ENCODE measurements around the gene WT1.

The WT1 gene

GRCh38 chr11:32438346-32438865, 3.1 kb upstream of the WT1 start:
- H3K36me3 ChIP-seq (ENCODE audit: insufficient read depth, low read length), result no peaks in the 10 kb centered on the region
- no peaks in the 10 kb centered on the region for H3F3A ChIP-seq (ENCODE audit: insufficient read depth, low read length)
- H3K9me2 ChIP-seq (ENCODE audit: low read depth, low read length), result no peaks in the 10 kb centered on the region
- H3K27me3 ChIP-seq (ENCODE audit: insufficient read depth, low read length), result no peaks in the 10 kb centered on the region
- H3K4me3 ChIP-seq (ENCODE audit: low read depth, low read length, poor library complexity, severe bottlenecking), result no peak overlapping the region
- no peak overlapping the region for H2AFZ ChIP-seq (ENCODE audit: low read length)
- no peaks in the 10 kb centered on the region for H4K20me1 ChIP-seq (ENCODE audit: insufficient read depth, low read length)
- no peaks in the 10 kb centered on the region for H3K4me1 ChIP-seq (ENCODE audit: insufficient read depth, low read length, severe bottlenecking)
- TF ChIP-seq EZH2 (IDR thresholded peaks at IDR 0.05; ENCODE audit: borderline replicate concordance, low read length) (no peak), CTCF (IDR thresholded peaks at IDR 0.05; ENCODE audit: low read length) (no peak)
- H3K9me3 ChIP-seq (ENCODE audit: low read length), result no peaks in the 10 kb centered on the region
- no peaks in the 10 kb centered on the region for H3K79me2 ChIP-seq (ENCODE audit: insufficient read depth, low read length)
- H3K4me2 ChIP-seq (ENCODE audit: low read length), result no peak overlapping the region
- no peak overlapping the region for H3K27ac ChIP-seq (ENCODE audit: low read depth, low read length, poor library complexity, severe bottlenecking)
- no peak overlapping the region for H3K9ac ChIP-seq (ENCODE audit: low read length)

- Histone ChIP-seq H3K79me2 (ENCODE audit: insufficient read depth, low read length) (no peaks in the 10 kb centered on the region), H3K27ac (ENCODE audit: low read depth, low read length, poor library complexity, severe bottlenecking) (no peak overlapping the region), H3K4me3 (ENCODE audit: low read depth, low read length, poor library complexity, severe bottlenecking) (no peak overlapping the region), H4K20me1 (ENCODE audit: insufficient read depth, low read length) (no peaks in the 10 kb centered on the region), H3K4me1 (ENCODE audit: insufficient read depth, low read length, severe bottlenecking) (no peaks in the 10 kb centered on the region), H3F3A (ENCODE audit: insufficient read depth, low read length) (no peaks in the 10 kb centered on the region), H3K27me3 (ENCODE audit: insufficient read depth, low read length) (no peaks in the 10 kb centered on the region), H3K4me2 (ENCODE audit: low read length) (no peak overlapping the region), H2AFZ (ENCODE audit: low read length) (no peak overlapping the region), H3K9me2 (ENCODE audit: low read depth, low read length) (no peaks in the 10 kb centered on the region), H3K9ac (ENCODE audit: low read length) (no peak overlapping the region), H3K36me3 (ENCODE audit: insufficient read depth, low read length) (no peaks in the 10 kb centered on the region), H3K9me3 (ENCODE audit: low read length) (no peaks in the 10 kb centered on the region)
- TF ChIP-seq CTCF (IDR thresholded peaks at IDR 0.05; ENCODE audit: low read length) (no peak), EZH2 (IDR thresholded peaks at IDR 0.05; ENCODE audit: borderline replicate concordance, low read length) (no peak)
Observed at GRCh38 chr11:32437495-32438345, 2.4 kb upstream of the WT1 start.

GRCh38 chr11:32436751-32437494, 1.6 kb upstream of the WT1 start:
- Histone ChIP-seq H3K27me3 (ENCODE audit: insufficient read depth, low read length) (no peaks in the 10 kb centered on the region), H3F3A (ENCODE audit: insufficient read depth, low read length) (no peaks in the 10 kb centered on the region), H2AFZ (ENCODE audit: low read length) (no peak overlapping the region), H3K4me2 (ENCODE audit: low read length) (no peak overlapping the region), H3K9ac (ENCODE audit: low read length) (no peak overlapping the region), H3K4me3 (ENCODE audit: low read depth, low read length, poor library complexity, severe bottlenecking) (no peak overlapping the region), H3K79me2 (ENCODE audit: insufficient read depth, low read length) (no peaks in the 10 kb centered on the region), H3K4me1 (ENCODE audit: insufficient read depth, low read length, severe bottlenecking) (no peaks in the 10 kb centered on the region), H3K27ac (ENCODE audit: low read depth, low read length, poor library complexity, severe bottlenecking) (no peak overlapping the region), H3K36me3 (ENCODE audit: insufficient read depth, low read length) (no peaks in the 10 kb centered on the region), H4K20me1 (ENCODE audit: insufficient read depth, low read length) (no peaks in the 10 kb centered on the region), H3K9me3 (ENCODE audit: low read length) (no peaks in the 10 kb centered on the region), H3K9me2 (ENCODE audit: low read depth, low read length) (no peaks in the 10 kb centered on the region)
- TF ChIP-seq CTCF (IDR thresholded peaks at IDR 0.05; ENCODE audit: low read length) (no peak), EZH2 (IDR thresholded peaks at IDR 0.05; ENCODE audit: borderline replicate concordance, low read length) (no peak)
